B cell (primary cell): ENCODE results near the gene GANAB. TPM values are rescaled to one million over a fixed set of nuclear protein-coding genes. Genes with fewer than 3 reads are reported as not detected.

Source experiments
- ATAC-seq: fragments of 200-7000 bp; cut with Tn5 transposase; one replicate; pipeline ENCODE4 v1.10.0; 2021; ENCODE audit warnings: low read depth, mild to moderate bottlenecking, moderate number of reproducible peaks, moderate library complexity
- CTCF ChIA-PET: fragments of 350-600 bp; sonication (Branson Sonifier 250); formaldehyde crosslinking; loops from one replicate; lab custom pipeline; 2021; ENCODE audit warnings: antibody characterized with exemption, inconsistent platforms; lab: Charles Lee
- POLR2A ChIA-PET: fragments of 350-600 bp; sonication (Branson Sonifier 250); formaldehyde crosslinking; loops from one replicate; lab custom pipeline; 2021; ENCODE audit warnings: antibody characterized with exemption; lab: Charles Lee
- DNase-seq: peaks from one replicate; pipeline ENCODE4 v3.0.0; 2013
- H2AFZ ChIP-seq: 2 replicates; pipeline ENCODE4 v1.6.1; 2012; ENCODE audit warnings: mild to moderate bottlenecking, low read depth, low read length; ENCODE audit not compliant: insufficient read depth, poor library complexity, severe bottlenecking
- H3K27ac ChIP-seq, 2 donors: 1 replicate in 1 of 2; 2 replicates in 1 of 2; pipeline ENCODE4 v1.5.1; 2012 to 2013; ENCODE audit warnings: low read length in 2 of 2, mild to moderate bottlenecking in 2 of 2, moderate library complexity in 1 of 2
- H3K27me3 ChIP-seq, 4 experiments: fragments of 200-600 bp in 1 of 4; sonication (generic) in 1 of 4; replicated peaks in 1 of 4; 1 replicate in 2 of 4; 2 replicates in 2 of 4; pipeline versions ENCODE4 v1.6.1 to v1.7.0; 2013 to 2016; ENCODE audit warnings: low read length in 3 of 4, mild to moderate bottlenecking in 2 of 4, mixed read lengths in 1 of 4, moderate library complexity in 1 of 4; ENCODE audit not compliant: insufficient read depth in 4 of 4, control insufficient read depth in 3 of 4; ENCODE audit errors: control extremely low read depth in 1 of 4
- H3K36me3 ChIP-seq, 2 experiments: replicated peaks in 1 of 2; 1 replicate in 1 of 2; 2 replicates in 1 of 2; pipeline versions ENCODE4 v1.6.1 to v1.7.1; 2013; ENCODE audit warnings: low read length in 1 of 2; ENCODE audit not compliant: insufficient read depth in 2 of 2, control insufficient read depth in 1 of 2; ENCODE audit errors: control extremely low read depth in 1 of 2, extremely low read depth in 1 of 2
- H3K4me1 ChIP-seq, 2 donors: fragments of 200-600 bp in 1 of 2; sonication (generic) in 1 of 2; 1 replicate in 1 of 2; 2 replicates in 1 of 2; pipeline versions ENCODE4 v1.5.1 to v1.6.1; 2013 to 2017; ENCODE audit warnings: low read length in 2 of 2; ENCODE audit not compliant: control insufficient read depth in 2 of 2, insufficient read depth in 2 of 2
- H3K4me2 ChIP-seq: replicated peaks from 2 replicates; pipeline ENCODE3; 2012; ENCODE audit warnings: mild to moderate bottlenecking, low read depth, low read length; ENCODE audit not compliant: poor library complexity, severe bottlenecking
- H3K4me3 ChIP-seq, 5 experiments: fragments of 200-600 bp in 1 of 5; sonication (generic) in 1 of 5; 1 replicate in 3 of 5; 2 replicates in 2 of 5; pipeline versions ENCODE4 v1.5.1 to v1.7.0; 2011 to 2016; ENCODE audit warnings: low read length in 4 of 5, mild to moderate bottlenecking in 4 of 5, low read depth in 2 of 5, control low read depth in 1 of 5, moderate library complexity in 1 of 5; ENCODE audit not compliant: insufficient read depth in 1 of 5; ENCODE audit errors: control extremely low read depth in 1 of 5, extremely low read depth in 1 of 5
- H3K79me2 ChIP-seq: fragments of 200-600 bp; sonication (generic); one replicate; pipeline ENCODE4 v1.6.0; 2016; ENCODE audit warnings: low read length; ENCODE audit not compliant: control insufficient read depth, insufficient read depth
- H3K9ac ChIP-seq: fragments of 200-600 bp; sonication (generic); 2 replicates; pipeline ENCODE4 v1.6.1; 2017; ENCODE audit warnings: mild to moderate bottlenecking, low read length, moderate library complexity
- H3K9me3 ChIP-seq, 3 donors: one replicate each; pipeline versions ENCODE4 v1.6.1 to v1.7.1; 2013; ENCODE audit warnings: low read length in 2 of 3; ENCODE audit not compliant: control insufficient read depth in 2 of 3, insufficient read depth in 1 of 3; ENCODE audit errors: control extremely low read depth in 1 of 3
- H4K20me1 ChIP-seq: 2 replicates; pipeline ENCODE4 v1.6.0; 2012; ENCODE audit warnings: mild to moderate bottlenecking, low read length; ENCODE audit not compliant: insufficient read depth, control insufficient read depth, poor library complexity, severe bottlenecking
- H3K27ac Mint-ChIP-seq: one replicate; pipeline ENCODE4 v1.8.0; 2021; ENCODE audit warnings: mixed read lengths
- H3K27me3 Mint-ChIP-seq: one replicate; pipeline ENCODE4 v1.8.0; 2021; ENCODE audit warnings: mixed read lengths
- H3K4me1 Mint-ChIP-seq: one replicate; pipeline ENCODE4 v1.8.0; 2021; ENCODE audit warnings: mixed read lengths
- H3K4me3 Mint-ChIP-seq: one replicate; pipeline ENCODE4 v1.8.0; 2021; ENCODE audit warnings: mixed read lengths
- H3K9me3 Mint-ChIP-seq: one replicate; pipeline ENCODE4 v1.8.0; 2022; ENCODE audit warnings: mixed read lengths; ENCODE audit not compliant: insufficient read depth
- CTCF ChIP-seq: fragments of 200-600 bp; IDR thresholded peaks from one replicate; pipeline ENCODE4 v1.8.0; 2022; ENCODE audit warnings: antibody characterized with exemption, mild to moderate bottlenecking
- EZH2 ChIP-seq: IDR thresholded peaks from 2 replicates; pipeline ENCODE4 v1.6.1; 2012; ENCODE audit warnings: borderline replicate concordance, low read depth, mild to moderate bottlenecking, moderate library complexity, low read length; ENCODE audit not compliant: insufficient read depth, poor library complexity, severe bottlenecking
- WGBS: methylation state at CpG from one replicate; pipeline ENCODE4 v1.1.5; 2013; ENCODE audit warnings: missing lambda C conversion rate; ENCODE audit not compliant: insufficient coverage; 5-methylcytosine and 5-hydroxymethylcytosine counted together
- intact Hi-C: fragments of 100-400 bp; cut with micrococcal nuclease; formaldehyde crosslinking; loops from one replicate; pipeline ENCODE4 v1.10.0; 2022
- polyA plus RNA-seq: library from polyadenylated mRNA; depleted of rRNA; stranded (reverse); fragments of >200 nt; gene quantifications from 2 replicates; pipeline ENCODE4 v1.2.3, GENCODE V29; 2012
- total RNA-seq, 2 donors: library from RNA; stranded (reverse); fragments of 120-200 nt in 1 of 2; gene quantifications; 1 replicate in 1 of 2; 2 replicates in 1 of 2; pipeline versions ENCODE4 v1.2.3 to v1.2.4, GENCODE V29; 2013 to 2022

The GANAB gene
- total and polyA plus RNA-seq, 2 donors (not counting 1 experiment from before 2014, with no cell fraction given), result 98.7 to 204 TPM

GRCh38 chr11:62646825-62647608, 604 bp upstream of the GANAB start:
- Histone ChIP-seq H3K9ac (no peak overlapping the region), H4K20me1 (peaks cover 9% of the 10 kb centered on the region), H3K4me2 (peak overlapping the region; percentile 84), H3K27me3 (no peaks in the 10 kb centered on the region), H3K9me3 (no peaks in the 10 kb centered on the region), H3K27ac (no peak overlapping the region), H3K36me3 (peaks cover 0 to 40% of the 10 kb centered on the region in 2 experiments), H3K79me2 (peaks cover 73% of the 10 kb centered on the region), H2AFZ (no peak overlapping the region), H3K4me3 (peak overlapping the region in 4 of 5 experiments; percentile 30 to 90 (median 56)), H3K4me1 (peaks cover 18 to 26% of the 10 kb centered on the region in 2 donors)
- no peaks in the 10 kb centered on the region for H3K9me3 Mint-ChIP-seq
- ATAC-seq (no peak), DNase-seq (no peak)
- peak overlapping the region; percentile 95 for H3K27ac Mint-ChIP-seq
- H3K4me3 Mint-ChIP-seq, result peak overlapping the region; percentile 97
- no peaks in the 10 kb centered on the region for H3K27me3 Mint-ChIP-seq
- POLR2A ChIA-PET, result interaction anchor here (0.5 to 4.7 kb wide), 11 partner anchors 17 to 204 kb away, joined by 3 to 32 read pairs (median 4); partner anchors contain the start of genes C11orf98, CSKMT, LBHD1 and TMEM223
- no peak for TF ChIP-seq CTCF
- no peak for TF ChIP-seq EZH2
- CTCF ChIA-PET, result interaction anchor here (0.9 to 1.6 kb wide), 5 partner anchors 27 to 139 kb away, joined by 3 to 4 read pairs (median 3); partner anchors contain the start of gene TUT1
- peaks cover 26% of the 10 kb centered on the region for H3K4me1 Mint-ChIP-seq
- intact Hi-C loops, result loop anchor here (1.0 to 2.0 kb wide), 9 partner anchors 18 to 185 kb away; partner anchors contain the start of genes C11orf98, CSKMT, EML3 and MTA2
- 80% methylated on average over 31 of the region's 32 CpGs for WGBS

DNA sequence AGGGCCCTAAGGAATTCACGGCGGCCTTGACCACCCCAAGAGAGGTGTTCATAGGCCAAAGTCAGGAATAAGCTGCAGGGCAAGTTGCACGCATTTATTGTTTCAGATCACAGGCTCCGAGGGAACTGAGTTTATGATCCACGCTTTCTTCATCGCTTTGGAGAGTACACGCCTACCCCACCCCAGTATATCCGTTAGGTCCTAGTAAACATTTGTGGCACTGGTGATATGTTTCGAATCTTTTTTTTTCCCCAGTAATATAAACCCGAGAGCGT, 805 bp downstream of the GANAB start:
- peak overlapping the region; percentile 75 to 89 for H3K27ac ChIP-seq
- peak overlapping the region; percentile 76 for H2AFZ ChIP-seq
- ATAC-seq (no peak), DNase-seq (no peak)
- intact Hi-C loops, result no loop called here
- H3K9me3 Mint-ChIP-seq, result no peaks in the 10 kb centered on the region
- 35% methylated on average over 5 of the region's 11 CpGs for WGBS
- H3K4me1 Mint-ChIP-seq, result peaks cover 28% of the 10 kb centered on the region
- H3K4me2 ChIP-seq, result peak overlapping the region; percentile 84
- no peaks in the 10 kb centered on the region for H3K27me3 Mint-ChIP-seq
- peak overlapping the region in 4 of 5 experiments; percentile 68 to 98 (median 94) for H3K4me3 ChIP-seq
- H3K4me1 ChIP-seq, result peaks cover 14 to 21% of the 10 kb centered on the region in 2 donors
- H3K27ac Mint-ChIP-seq, result peak overlapping the region; percentile 95
- no peaks in the 10 kb centered on the region for H3K27me3 ChIP-seq
- TF ChIP-seq EZH2, result no peak
- no peak for TF ChIP-seq CTCF
- ChIA-PET CTCF (interaction anchor here (0.8 to 1.6 kb wide), 4 partner anchors 22 to 54 kb away, joined by 3 to 5 read pairs (median 4); partner anchors contain the start of genes MTA2 and TUT1), POLR2A (interaction anchor here (0.5 to 4.7 kb wide), 4 partner anchors 19 to 54 kb away, joined by 4 to 32 read pairs (median 14); partner anchors contain the start of genes C11orf98, CSKMT, LBHD1 and TUT1)
- H4K20me1 ChIP-seq, result peaks cover 18% of the 10 kb centered on the region
- no peaks in the 10 kb centered on the region for H3K9me3 ChIP-seq
- peak overlapping the region; percentile 97 for H3K4me3 Mint-ChIP-seq
- peak overlapping the region; percentile 90 for H3K9ac ChIP-seq
- peaks cover 0 to 40% of the 10 kb centered on the region in 2 experiments for H3K36me3 ChIP-seq
- peaks cover 78% of the 10 kb centered on the region for H3K79me2 ChIP-seq
